Activated naive CD8-positive, alpha-beta T cell treated with anti-CD3 and anti-CD28 coated beads, Interleukin-2, amount 10 ng/mL, durations not matched to agents 7 days and 5 days (primary cell): ENCODE measurements around the gene IL9. TPM values are rescaled to one million over a fixed set of nuclear protein-coding genes. Genes with fewer than 3 reads are reported as not detected.
"Not testable (repeated sequence)": the region's sequence is repeated elsewhere in the genome, so short reads cannot be mapped to it uniquely, and the experiment has no call there.

Experiments
- ATAC-seq: fragments of 150-1000 bp; cut with Tn5 transposase; one replicate; pipeline ENCODE4 v1.10.0; 2021; ENCODE audit warnings: low read depth, moderate library complexity
- POLR2A ChIA-PET: fragments of 350-600 bp; sonication (Branson Sonifier 250); formaldehyde crosslinking; loops from one replicate; lab custom pipeline; 2021; ENCODE audit warnings: antibody characterized with exemption; lab: Charles Lee
- DNase-seq: peaks from one replicate; pipeline ENCODE4 v3.0.0; 2021
- H3K27ac Mint-ChIP-seq: one replicate; pipeline ENCODE4 v1.8.0; 2022; ENCODE audit warnings: mild to moderate bottlenecking, mixed read lengths
- H3K27me3 Mint-ChIP-seq: one replicate; pipeline ENCODE4 v1.8.0; 2022; ENCODE audit warnings: mild to moderate bottlenecking, moderate library complexity, mixed read lengths
- H3K36me3 Mint-ChIP-seq: one replicate; pipeline ENCODE4 v1.8.0; 2021; ENCODE audit warnings: mild to moderate bottlenecking, mixed read lengths
- H3K4me1 Mint-ChIP-seq: one replicate; pipeline ENCODE4 v1.8.0; 2021; ENCODE audit warnings: mixed read lengths
- H3K4me3 Mint-ChIP-seq: one replicate; pipeline ENCODE4 v1.8.0; 2022; ENCODE audit warnings: mild to moderate bottlenecking, moderate library complexity, mixed read lengths
- H3K9me3 Mint-ChIP-seq: one replicate; pipeline ENCODE4 v1.8.0; 2021; ENCODE audit warnings: mixed read lengths
- total RNA-seq, 2 experiments: library from RNA; stranded (reverse); gene quantifications; one replicate each; pipeline ENCODE4 v1.2.3, GENCODE V29; 2021

IL9 gene
- total RNA-seq, 2 experiments from 2014 or later, result not detected

GRCh38 chr5:135871268-135871915 lies 24.2 kb downstream of the IL9 start:
- Mint-ChIP-seq H3K4me1 (no peaks in the 10 kb centered on the region), H3K36me3 (no peaks in the 10 kb centered on the region), H3K4me3 (no peak overlapping the region), H3K9me3 (no peaks in the 10 kb centered on the region), H3K27ac (no peak overlapping the region), H3K27me3 (peaks cover 4% of the 10 kb centered on the region)
- DNase-seq (no peak), ATAC-seq (no peak)
- POLR2A ChIA-PET, result no interaction called here

- DNase-seq (no peak), ATAC-seq (no peak)
- Mint-ChIP-seq H3K27me3 (peaks cover 3% of the 10 kb centered on the region), H3K27ac (no peak overlapping the region), H3K4me3 (no peak overlapping the region), H3K4me1 (no peaks in the 10 kb centered on the region), H3K9me3 (no peaks in the 10 kb centered on the region), H3K36me3 (no peaks in the 10 kb centered on the region)
- POLR2A ChIA-PET, result no interaction called here
These were observed 25.7 kb downstream of the IL9 start for GRCh38 chr5:135869935-135870334.

- ATAC-seq (no peak), DNase-seq (no peak)
- Mint-ChIP-seq H3K27me3 (peaks cover 4% of the 10 kb centered on the region), H3K4me1 (no peaks in the 10 kb centered on the region), H3K27ac (no peak overlapping the region), H3K4me3 (no peak overlapping the region), H3K9me3 (no peaks in the 10 kb centered on the region), H3K36me3 (no peaks in the 10 kb centered on the region)
- POLR2A ChIA-PET, result no interaction called here
These were observed 26.4 kb downstream of the IL9 start for GRCh38 chr5:135869276-135869675.

GRCh38 chr5:135868681-135869080 lies 27.0 kb downstream of the IL9 start:
- no peak overlapping the region for H3K27ac Mint-ChIP-seq
- H3K9me3 Mint-ChIP-seq, result no peaks in the 10 kb centered on the region
- peaks cover 4% of the 10 kb centered on the region for H3K27me3 Mint-ChIP-seq
- H3K36me3 Mint-ChIP-seq, result no peaks in the 10 kb centered on the region
- POLR2A ChIA-PET, result no interaction called here
- DNase-seq (no peak), ATAC-seq (no peak)
- H3K4me3 Mint-ChIP-seq, result no peak overlapping the region
- no peaks in the 10 kb centered on the region for H3K4me1 Mint-ChIP-seq

GRCh38 chr5:135867599-135867998 lies 28.0 kb downstream of the IL9 start:
- Mint-ChIP-seq H3K9me3 (no peaks in the 10 kb centered on the region), H3K4me1 (no peaks in the 10 kb centered on the region), H3K4me3 (no peak overlapping the region), H3K27me3 (peaks cover 4% of the 10 kb centered on the region), H3K27ac (no peak overlapping the region), H3K36me3 (no peaks in the 10 kb centered on the region)
- ATAC-seq (no peak), DNase-seq (no peak)
- POLR2A ChIA-PET, result no interaction called here

- H3K36me3 Mint-ChIP-seq, result no peaks in the 10 kb centered on the region
- POLR2A ChIA-PET, result no interaction called here
- no peak overlapping the region for H3K27ac Mint-ChIP-seq
- no peak overlapping the region for H3K4me3 Mint-ChIP-seq
- H3K9me3 Mint-ChIP-seq, result no peaks in the 10 kb centered on the region
- peaks cover 4% of the 10 kb centered on the region for H3K27me3 Mint-ChIP-seq
- no peak for DNase-seq
- H3K4me1 Mint-ChIP-seq, result no peaks in the 10 kb centered on the region
- no peak for ATAC-seq
These were observed 29.6 kb downstream of the IL9 start for GRCh38 chr5:135866016-135866415.

GRCh38 chr5:135864503-135865435 lies 30.9 kb downstream of the IL9 start:
- DNase-seq (no peak), ATAC-seq (no peak)
- Mint-ChIP-seq H3K4me1 (no peaks in the 10 kb centered on the region), H3K27me3 (peaks cover 4% of the 10 kb centered on the region), H3K27ac (no peak overlapping the region), H3K9me3 (no peaks in the 10 kb centered on the region), H3K4me3 (no peak overlapping the region), H3K36me3 (no peaks in the 10 kb centered on the region)
- POLR2A ChIA-PET, result no interaction called here

- no peaks in the 10 kb centered on the region for H3K4me1 Mint-ChIP-seq
- H3K27me3 Mint-ChIP-seq, result peaks cover 1% of the 10 kb centered on the region
- no peak overlapping the region for H3K4me3 Mint-ChIP-seq
These were observed 32.9 kb downstream of the IL9 start for GRCh38 chr5:135862744-135863143.

GRCh38 chr5:135862086-135862485 lies 33.6 kb downstream of the IL9 start:
- Mint-ChIP-seq H3K9me3 (no peaks in the 10 kb centered on the region), H3K36me3 (no peaks in the 10 kb centered on the region), H3K27ac (no peak overlapping the region), H3K4me3 (no peak overlapping the region), H3K27me3 (peaks cover 1% of the 10 kb centered on the region), H3K4me1 (no peaks in the 10 kb centered on the region)
- ATAC-seq (no peak), DNase-seq (no peak)
- POLR2A ChIA-PET, result no interaction called here

More at GRCh38 chr5:135862744-135863143, 32.9 kb downstream of the IL9 start:
- DNase-seq, result no peak
- POLR2A ChIA-PET, result no interaction called here
- Mint-ChIP-seq H3K36me3 (no peaks in the 10 kb centered on the region), H3K9me3 (no peaks in the 10 kb centered on the region), H3K27ac (no peak overlapping the region)
- no peak for ATAC-seq

GRCh38 chr5:135861641-135862040 lies 34.0 kb downstream of the IL9 start:
- peaks cover 1% of the 10 kb centered on the region for H3K27me3 Mint-ChIP-seq
- H3K4me3 Mint-ChIP-seq, result no peak overlapping the region
- no peak for DNase-seq
- ATAC-seq, result no peak
- no peak overlapping the region for H3K27ac Mint-ChIP-seq
- POLR2A ChIA-PET, result no interaction called here
- no peaks in the 10 kb centered on the region for H3K4me1 Mint-ChIP-seq
- no peaks in the 10 kb centered on the region for H3K36me3 Mint-ChIP-seq
- H3K9me3 Mint-ChIP-seq, result no peaks in the 10 kb centered on the region

- Mint-ChIP-seq H3K27ac (no peak overlapping the region), H3K9me3 (no peaks in the 10 kb centered on the region), H3K4me1 (no peaks in the 10 kb centered on the region), H3K36me3 (no peaks in the 10 kb centered on the region), H3K27me3 (peaks cover 10% of the 10 kb centered on the region), H3K4me3 (no peak overlapping the region)
- POLR2A ChIA-PET, result no interaction called here
- ATAC-seq (no peak), DNase-seq (no peak)
These were observed 36.0 kb downstream of the IL9 start for GRCh38 chr5:135859641-135860040.

GRCh38 chr5:135859186-135859585 lies 36.5 kb downstream of the IL9 start:
- H3K4me3 Mint-ChIP-seq, H3K27me3 Mint-ChIP-seq, H3K9me3 Mint-ChIP-seq, H3K27ac Mint-ChIP-seq, H3K4me1 Mint-ChIP-seq, DNase-seq, H3K36me3 Mint-ChIP-seq, ATAC-seq, POLR2A ChIA-PET: not testable (repeated sequence)

- POLR2A ChIA-PET, result no interaction called here
- Mint-ChIP-seq H3K4me1 (no peaks in the 10 kb centered on the region), H3K27me3 (peaks cover 8% of the 10 kb centered on the region), H3K4me3 (no peak overlapping the region), H3K36me3 (no peaks in the 10 kb centered on the region), H3K9me3 (no peaks in the 10 kb centered on the region), H3K27ac (no peak overlapping the region)
- no peak for DNase-seq
- no peak for ATAC-seq
These were observed 37.9 kb downstream of the IL9 start for GRCh38 chr5:135857630-135858311.
